NCI-H1694 (cell line): Measurements from ENCODE around the gene EPB41.
"Not testable (repeated sequence)": the region's sequence is repeated elsewhere in the genome, so short reads cannot be mapped to it uniquely, and the experiment has no call there.

Experiments used
- DNase-seq: peaks from one replicate; lab custom pipeline; 2025; lab: John Stamatoyannopoulos, UW

Gene EPB41

GRCh38 chr1:28914228-28915030, at the start of gene EPB41:
EPB41 (plus strand) TSS chr1:28914569; CDS start chr1:28987438, 72,869 bp downstream.
- DNase-seq: peak; percentile 87

- DNase-seq: peak; percentile 46
Observed at GRCh38 chr1:28864695-28865094, 49.7 kb upstream of the EPB41 start.

- no peak for DNase-seq
Observed at GRCh38 chr1:28865997-28866650, 48.2 kb upstream of the EPB41 start.

GRCh38 chr1:28867850-28868249, 46.5 kb upstream of the EPB41 start:
- no peak for DNase-seq

GRCh38 chr1:28869952-28870351, 44.4 kb upstream of the EPB41 start:
- DNase-seq: no peak

GRCh38 chr1:28871631-28872401, 42.6 kb upstream of the EPB41 start:
- no peak for DNase-seq

GRCh38 chr1:28875134-28875533, 39.2 kb upstream of the EPB41 start:
- not testable (repeated sequence) for DNase-seq

- DNase-seq: peak; percentile 64
Observed at GRCh38 chr1:28877132-28877781, 37.1 kb upstream of the EPB41 start.

GRCh38 chr1:28878796-28879195, 35.6 kb upstream of the EPB41 start:
- DNase-seq: no peak

GRCh38 chr1:28882009-28882628, 32.2 kb upstream of the EPB41 start:
- DNase-seq: peak; percentile 83

- DNase-seq: no peak
Observed at GRCh38 chr1:28883242-28883616, 31.1 kb upstream of the EPB41 start.

GRCh38 chr1:28885472-28885877, 28.9 kb upstream of the EPB41 start:
- DNase-seq: no peak

- no peak for DNase-seq
Observed at GRCh38 chr1:28885977-28886730, 28.2 kb upstream of the EPB41 start.

GRCh38 chr1:28886731-28887418, 27.5 kb upstream of the EPB41 start:
- peak; percentile 42 for DNase-seq

- no peak for DNase-seq
Observed at GRCh38 chr1:28887419-28887834, 26.9 kb upstream of the EPB41 start.

- DNase-seq: no peak
Observed at GRCh38 chr1:28887835-28888682, 26.3 kb upstream of the EPB41 start.

- DNase-seq: no peak
Observed at GRCh38 chr1:28888915-28889314, 25.5 kb upstream of the EPB41 start.

GRCh38 chr1:28889357-28889756, 25.0 kb upstream of the EPB41 start:
- no peak for DNase-seq

- no peak for DNase-seq
Observed at GRCh38 chr1:28890435-28890834, 23.9 kb upstream of the EPB41 start.
